BJ (cell line): Measurements from ENCODE around the gene NCF2. TPM values are rescaled to one million over a fixed set of nuclear protein-coding genes. Genes with fewer than 3 reads are reported as not detected.

Experiments used
- CTCF ChIA-PET: fragments of 350-600 bp; formaldehyde crosslinking; extraction: SDS; loops from one replicate; lab custom pipeline; 2021; ENCODE audit warnings: antibody characterized with exemption, inconsistent platforms; lab: Yijun Ruan, JAX
- POLR2A ChIA-PET: fragments of 300-600 bp; sonication (Branson Sonifier 250); formaldehyde crosslinking; extraction: SDS; loops from one replicate; lab custom pipeline; 2021; ENCODE audit warnings: antibody characterized with exemption; lab: Charles Lee
- DNase-seq: peaks from one replicate; pipeline ENCODE4 v3.0.0-alpha.2; 2011; ENCODE audit warnings: low read depth
- H3K27me3 ChIP-seq: 2 replicates; pipeline ENCODE4 v1.6.0; 2011; ENCODE audit warnings: low read length; ENCODE audit not compliant: control insufficient read depth, insufficient read depth
- H3K36me3 ChIP-seq: 2 replicates; pipeline ENCODE4 v1.5.1; 2011; ENCODE audit warnings: low read length; ENCODE audit not compliant: control insufficient read depth, insufficient read depth
- H3K4me3 ChIP-seq: 2 replicates; pipeline ENCODE4 v1.5.1; 2011; ENCODE audit warnings: low read depth, mild to moderate bottlenecking, control low read depth, low read length
- CTCF ChIP-seq: IDR thresholded peaks from 2 replicates; pipeline ENCODE4 v1.5.1; 2011; ENCODE audit warnings: low read depth, mild to moderate bottlenecking, control low read depth, inconsistent platforms, low read length, moderate library complexity; ENCODE audit not compliant: insufficient read depth
- polyA plus RNA-seq: library from polyadenylated mRNA; depleted of rRNA; stranded (reverse); fragments of >200 nt; gene quantifications from 2 replicates; pipeline ENCODE4 v1.2.3, GENCODE V29; 2011

NCF2 gene
- polyA plus RNA-seq, 1 experiment: 2.0 TPM

GRCh38 chr1:183546427-183546826 lies 43.8 kb downstream of the NCF2 start:
- Histone ChIP-seq H3K4me3 (no peak overlapping the region), H3K27me3 (no peaks in the 10 kb centered on the region), H3K36me3 (peaks cover 10% of the 10 kb centered on the region)
- no peak for TF ChIP-seq CTCF
- CTCF ChIA-PET: no interaction called here
- POLR2A ChIA-PET: no interaction called here
- DNase-seq: no peak

- Histone ChIP-seq H3K36me3 (peaks cover 11% of the 10 kb centered on the region), H3K27me3 (no peaks in the 10 kb centered on the region), H3K4me3 (no peak overlapping the region)
- ChIA-PET CTCF (interaction anchor here (0.7 to 1.1 kb wide), 2 partner anchors 35 to 86 kb away, joined by 3 read pairs; no protein-coding TSS in a partner anchor), POLR2A (no interaction called here)
- no peak for TF ChIP-seq CTCF
- DNase-seq: no peak
Observed at GRCh38 chr1:183544598-183545297, 45.5 kb downstream of the NCF2 start.

GRCh38 chr1:183543619-183544204 lies 46.5 kb downstream of the NCF2 start:
- TF ChIP-seq CTCF: peak; percentile 85
- POLR2A ChIA-PET: no interaction called here
- peak; percentile 19 for DNase-seq
- CTCF ChIA-PET: no interaction called here
- peaks cover 15% of the 10 kb centered on the region for H3K36me3 ChIP-seq
- no peaks in the 10 kb centered on the region for H3K27me3 ChIP-seq
- no peak overlapping the region for H3K4me3 ChIP-seq

GRCh38 chr1:183537405-183537804 lies 52.9 kb downstream of the NCF2 start:
- Histone ChIP-seq H3K36me3 (peaks cover 12% of the 10 kb centered on the region), H3K4me3 (no peak overlapping the region), H3K27me3 (no peaks in the 10 kb centered on the region)
- CTCF ChIA-PET: no interaction called here
- DNase-seq: no peak
- POLR2A ChIA-PET: no interaction called here
- no peak for TF ChIP-seq CTCF

GRCh38 chr1:183533617-183534174 lies 56.6 kb downstream of the NCF2 start:
- ChIA-PET POLR2A (no interaction called here), CTCF (interaction anchor here (1.1 kb wide), 1 partner anchor 12 kb away, joined by 3 read pairs; no protein-coding TSS in a partner anchor)
- DNase-seq: no peak

More at GRCh38 chr1:183533617-183534174, 56.6 kb downstream of the NCF2 start:
- Histone ChIP-seq H3K36me3 (peaks cover 5% of the 10 kb centered on the region), H3K4me3 (no peak overlapping the region), H3K27me3 (no peaks in the 10 kb centered on the region)
- no peak for TF ChIP-seq CTCF
